ENCODE data around the gene ASTN2. TPM values are rescaled to one million over a fixed set of nuclear protein-coding genes. Genes with fewer than 3 reads are reported as not detected.
"Not testable (repeated sequence)": the region's sequence is repeated elsewhere in the genome, so short reads cannot be mapped to it uniquely, and the experiment has no call there.

ASTN2 gene
- total RNA-seq, 1 donor from 2014 or later = 2.8 TPM

- intact Hi-C loops (cut with micrococcal nuclease) = no loop called here
- H3K4me3 Mint-ChIP-seq = no peak overlapping the region
- H3K9me3 Mint-ChIP-seq = peaks cover 6% of the 10 kb centered on the region
- H3K27ac Mint-ChIP-seq = no peak overlapping the region
- no peaks in the 10 kb centered on the region for H3K36me3 Mint-ChIP-seq (ENCODE audit: low read depth)
- no peaks in the 10 kb centered on the region for H3K27me3 Mint-ChIP-seq
- no peaks in the 10 kb centered on the region for H3K4me1 Mint-ChIP-seq
- DNase-seq = no peak
These were observed 514.3 kb downstream of the ASTN2 start for GRCh38 chr9:116900543-116900942.

GRCh38 chr9:116900007-116900367 is 514.9 kb downstream of the ASTN2 start:
- intact Hi-C loops (cut with micrococcal nuclease) = no loop called here
- H3K4me1 Mint-ChIP-seq = no peaks in the 10 kb centered on the region

DNA sequence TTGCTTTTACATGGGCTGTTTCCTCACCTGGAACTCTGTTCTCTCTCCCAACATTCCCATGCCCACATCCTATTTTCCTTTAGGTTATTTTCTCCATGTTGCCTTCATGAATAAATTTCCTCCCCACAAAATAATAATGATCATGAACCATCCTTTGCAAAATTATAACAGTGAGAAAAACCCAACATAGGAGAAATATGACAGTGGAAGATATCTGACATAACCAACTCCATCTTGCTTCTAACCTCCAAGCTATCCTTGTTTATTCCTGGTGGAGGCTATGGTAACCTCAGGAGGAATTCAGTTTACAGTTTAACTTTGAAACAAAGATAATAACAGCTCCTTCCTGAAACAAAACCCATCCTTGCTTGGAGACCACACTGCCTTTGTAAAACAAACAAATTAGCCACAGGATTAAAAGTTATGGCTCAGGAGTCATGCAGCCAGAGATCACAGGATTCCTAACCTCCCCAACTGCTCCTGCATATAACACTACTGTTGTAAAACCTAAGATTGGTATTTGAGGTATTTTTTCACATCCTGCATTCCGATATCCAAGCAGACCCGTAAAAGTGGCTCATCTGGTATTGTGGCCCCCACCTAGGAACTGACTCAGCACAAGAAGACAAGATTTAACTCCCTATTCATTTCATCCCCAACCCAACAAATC is 515.4 kb downstream of the ASTN2 start:
- no peak overlapping the region for H3K4me3 Mint-ChIP-seq
- no peaks in the 10 kb centered on the region for H3K27me3 Mint-ChIP-seq
- no peak overlapping the region for H3K27ac Mint-ChIP-seq

More at GRCh38 chr9:116900007-116900367, 514.9 kb downstream of the ASTN2 start:
- Mint-ChIP-seq H3K4me3 (no peak overlapping the region), H3K9me3 (peaks cover 6% of the 10 kb centered on the region), H3K27me3 (no peaks in the 10 kb centered on the region), H3K36me3 (ENCODE audit: low read depth) (no peaks in the 10 kb centered on the region), H3K27ac (no peak overlapping the region)
- no peak for DNase-seq

DNA sequence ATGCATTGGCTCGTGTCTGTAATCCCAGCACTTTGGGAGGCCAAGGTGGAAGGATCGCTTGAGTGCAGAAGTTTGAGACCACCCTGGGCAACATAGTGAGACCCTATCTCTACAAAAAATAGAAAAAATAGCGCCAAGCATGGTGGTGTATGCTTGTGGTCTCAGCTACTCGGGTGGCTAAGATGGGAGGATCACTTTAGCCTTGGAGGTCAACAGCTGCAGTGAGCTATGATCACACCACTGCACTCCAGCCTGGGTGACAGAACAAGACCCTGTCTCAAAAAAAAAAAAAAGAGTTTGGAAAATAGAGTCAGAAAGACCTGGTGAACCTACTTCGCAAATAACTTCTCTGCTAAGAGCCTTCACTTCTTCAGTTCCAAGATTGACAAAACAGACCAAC is 516.7 kb downstream of the ASTN2 start:
- H3K27me3 Mint-ChIP-seq; H3K36me3 Mint-ChIP-seq (ENCODE audit: low read depth); H3K27ac Mint-ChIP-seq; H3K9me3 Mint-ChIP-seq; H3K4me3 Mint-ChIP-seq; intact Hi-C loops (cut with micrococcal nuclease); DNase-seq; H3K4me1 Mint-ChIP-seq: not testable (repeated sequence)

More for the DNA sequence above, 515.4 kb downstream of the ASTN2 start:
- intact Hi-C loops (cut with micrococcal nuclease) = no loop called here
- peaks cover 6% of the 10 kb centered on the region for H3K9me3 Mint-ChIP-seq
- DNase-seq = no peak
- H3K36me3 Mint-ChIP-seq (ENCODE audit: low read depth) = no peaks in the 10 kb centered on the region
- H3K4me1 Mint-ChIP-seq = no peaks in the 10 kb centered on the region

GRCh38 chr9:116897201-116897600 is 517.7 kb downstream of the ASTN2 start:
- Mint-ChIP-seq H3K27me3 (no peaks in the 10 kb centered on the region), H3K27ac (no peak overlapping the region), H3K4me3 (no peak overlapping the region), H3K9me3 (peaks cover 6% of the 10 kb centered on the region), H3K36me3 (ENCODE audit: low read depth) (no peaks in the 10 kb centered on the region), H3K4me1 (no peaks in the 10 kb centered on the region)
- intact Hi-C loops (cut with micrococcal nuclease) = no loop called here
- no peak for DNase-seq

DNA sequence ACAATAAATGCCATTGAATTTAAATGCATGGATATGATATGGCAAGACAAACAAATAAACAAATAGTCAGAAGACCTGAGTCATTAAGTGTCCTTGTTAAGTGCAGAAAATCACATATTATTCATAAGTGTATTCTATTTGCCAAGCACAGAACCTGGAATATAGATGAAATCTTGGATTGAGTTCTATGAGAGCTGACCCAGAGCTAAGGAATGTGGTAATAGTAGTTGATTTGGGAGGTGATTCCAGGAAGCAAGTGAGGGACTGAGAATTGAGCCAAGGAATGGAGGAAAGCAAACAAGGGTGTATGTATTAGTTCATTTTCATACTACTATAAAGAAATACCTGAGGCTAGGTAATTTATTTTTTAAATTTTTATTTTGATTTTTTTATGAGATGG is 518.9 kb downstream of the ASTN2 start:
- intact Hi-C loops (cut with micrococcal nuclease) = no loop called here
- no peaks in the 10 kb centered on the region for H3K4me1 Mint-ChIP-seq
- H3K27me3 Mint-ChIP-seq = no peaks in the 10 kb centered on the region
- H3K36me3 Mint-ChIP-seq (ENCODE audit: low read depth) = no peaks in the 10 kb centered on the region
- DNase-seq = no peak
- no peak overlapping the region for H3K4me3 Mint-ChIP-seq
- H3K27ac Mint-ChIP-seq = no peak overlapping the region
- H3K9me3 Mint-ChIP-seq = peaks cover 6% of the 10 kb centered on the region

DNA sequence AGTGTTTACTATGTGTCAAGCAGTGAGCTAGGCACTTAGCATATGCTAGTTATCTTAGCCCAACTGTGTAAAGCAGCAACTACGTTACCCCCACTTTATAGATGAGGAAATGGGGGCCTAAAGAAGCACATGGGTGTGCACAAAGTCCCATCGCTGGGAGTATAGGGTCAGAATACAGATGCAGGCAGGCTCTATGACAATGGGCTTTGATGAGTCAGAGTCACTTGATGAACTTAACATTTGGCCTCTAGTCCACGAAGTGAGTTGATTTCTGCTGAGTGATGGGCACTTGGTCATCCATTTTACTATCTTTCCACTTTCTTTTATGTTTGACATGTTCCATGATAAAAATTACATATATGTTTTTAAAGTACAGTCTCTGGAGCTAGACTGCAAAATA is 523.4 kb downstream of the ASTN2 start:
- no peak overlapping the region for H3K27ac Mint-ChIP-seq
- no peak for DNase-seq
- intact Hi-C loops (cut with micrococcal nuclease) = no loop called here
- no peaks in the 10 kb centered on the region for H3K36me3 Mint-ChIP-seq (ENCODE audit: low read depth)
- no peaks in the 10 kb centered on the region for H3K4me1 Mint-ChIP-seq
- H3K9me3 Mint-ChIP-seq = no peaks in the 10 kb centered on the region
- H3K27me3 Mint-ChIP-seq = no peaks in the 10 kb centered on the region
- H3K4me3 Mint-ChIP-seq = no peak overlapping the region

DNA sequence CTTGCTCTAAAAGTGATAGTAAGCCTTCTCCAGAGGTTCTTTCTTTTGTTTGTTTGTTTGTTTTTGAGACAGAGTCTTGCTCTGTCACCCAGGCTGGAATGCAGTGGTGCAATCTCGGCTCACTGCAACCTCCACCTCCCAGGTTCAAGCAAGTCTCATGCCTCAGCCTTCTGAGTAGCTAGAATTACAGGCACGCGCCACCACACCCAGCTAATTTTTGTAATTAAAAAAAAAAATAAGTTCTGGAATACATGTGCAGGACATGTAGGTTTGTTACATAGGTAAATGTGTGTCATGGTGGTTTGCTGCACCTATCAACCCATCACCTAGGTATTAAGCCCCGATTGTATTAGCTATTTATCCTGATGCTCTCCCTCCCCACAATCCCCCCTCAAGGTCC is 526.4 kb downstream of the ASTN2 start:
- H3K27ac Mint-ChIP-seq; H3K36me3 Mint-ChIP-seq (ENCODE audit: low read depth); DNase-seq; H3K27me3 Mint-ChIP-seq; H3K4me3 Mint-ChIP-seq; H3K9me3 Mint-ChIP-seq; H3K4me1 Mint-ChIP-seq; intact Hi-C loops (cut with micrococcal nuclease): not testable (repeated sequence)

DNA sequence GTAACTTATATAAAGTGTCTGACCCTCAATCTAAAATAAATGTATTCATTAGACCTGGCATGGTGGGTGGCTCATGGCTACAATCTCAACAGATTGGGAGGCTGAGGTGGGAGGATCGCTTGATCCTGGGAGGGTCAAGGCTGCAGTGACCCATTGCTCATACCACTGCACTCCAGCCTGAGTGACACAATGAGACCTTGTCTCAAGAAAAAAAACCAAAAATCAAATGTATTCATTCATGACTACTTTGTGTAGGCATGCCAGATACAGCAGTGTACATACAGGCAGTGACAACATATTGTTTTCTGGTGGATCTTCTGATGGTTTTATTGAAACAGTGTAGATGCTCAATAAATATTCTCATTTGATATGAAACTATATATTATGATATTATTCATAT is 526.8 kb downstream of the ASTN2 start:
- Mint-ChIP-seq H3K4me3 (no peak overlapping the region), H3K36me3 (ENCODE audit: low read depth) (no peaks in the 10 kb centered on the region), H3K27ac (no peak overlapping the region), H3K4me1 (no peaks in the 10 kb centered on the region), H3K9me3 (no peaks in the 10 kb centered on the region), H3K27me3 (no peaks in the 10 kb centered on the region)
- intact Hi-C loops (cut with micrococcal nuclease) = no loop called here
- no peak for DNase-seq

- Mint-ChIP-seq H3K27me3 (no peaks in the 10 kb centered on the region), H3K4me3 (no peak overlapping the region), H3K36me3 (ENCODE audit: low read depth) (no peaks in the 10 kb centered on the region), H3K27ac (no peak overlapping the region), H3K4me1 (no peaks in the 10 kb centered on the region), H3K9me3 (no peaks in the 10 kb centered on the region)
- intact Hi-C loops (cut with micrococcal nuclease) = no loop called here
- no peak for DNase-seq
These were observed 531.2 kb downstream of the ASTN2 start for GRCh38 chr9:116883676-116884075.

DNA sequence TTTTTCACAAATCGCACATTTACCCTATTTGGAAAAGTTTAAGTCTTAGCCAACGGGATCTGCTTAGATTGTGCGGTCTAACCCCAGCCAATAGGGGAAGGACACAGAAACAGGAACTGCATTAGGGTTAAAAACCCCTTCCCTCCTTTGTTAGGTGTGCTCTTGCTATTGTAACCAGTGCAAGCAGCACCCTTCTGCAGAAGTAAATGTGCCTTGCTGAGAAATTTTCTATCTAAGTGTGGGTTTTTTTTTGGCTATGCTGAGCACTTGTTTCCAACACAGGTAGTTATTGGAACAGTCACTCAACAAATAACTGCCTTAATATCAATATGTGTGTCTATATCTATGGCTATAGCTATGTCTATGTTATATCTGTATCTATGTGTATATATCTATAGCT is 537.8 kb downstream of the ASTN2 start:
- no peak overlapping the region for H3K4me3 Mint-ChIP-seq

GRCh38 chr9:116875576-116875975 is 539.3 kb downstream of the ASTN2 start:
- Mint-ChIP-seq H3K27me3 (no peaks in the 10 kb centered on the region), H3K27ac (no peak overlapping the region), H3K36me3 (ENCODE audit: low read depth) (no peaks in the 10 kb centered on the region), H3K4me3 (no peak overlapping the region), H3K4me1 (no peaks in the 10 kb centered on the region), H3K9me3 (peaks cover 4% of the 10 kb centered on the region)
- DNase-seq = no peak
- intact Hi-C loops (cut with micrococcal nuclease) = no loop called here

More for the DNA sequence above, 537.8 kb downstream of the ASTN2 start:
- intact Hi-C loops (cut with micrococcal nuclease) = no loop called here
- peaks cover 4% of the 10 kb centered on the region for H3K9me3 Mint-ChIP-seq
- H3K36me3 Mint-ChIP-seq (ENCODE audit: low read depth) = no peaks in the 10 kb centered on the region
- H3K4me1 Mint-ChIP-seq = no peaks in the 10 kb centered on the region
- H3K27ac Mint-ChIP-seq = no peak overlapping the region
- no peaks in the 10 kb centered on the region for H3K27me3 Mint-ChIP-seq
- no peak for DNase-seq

DNA sequence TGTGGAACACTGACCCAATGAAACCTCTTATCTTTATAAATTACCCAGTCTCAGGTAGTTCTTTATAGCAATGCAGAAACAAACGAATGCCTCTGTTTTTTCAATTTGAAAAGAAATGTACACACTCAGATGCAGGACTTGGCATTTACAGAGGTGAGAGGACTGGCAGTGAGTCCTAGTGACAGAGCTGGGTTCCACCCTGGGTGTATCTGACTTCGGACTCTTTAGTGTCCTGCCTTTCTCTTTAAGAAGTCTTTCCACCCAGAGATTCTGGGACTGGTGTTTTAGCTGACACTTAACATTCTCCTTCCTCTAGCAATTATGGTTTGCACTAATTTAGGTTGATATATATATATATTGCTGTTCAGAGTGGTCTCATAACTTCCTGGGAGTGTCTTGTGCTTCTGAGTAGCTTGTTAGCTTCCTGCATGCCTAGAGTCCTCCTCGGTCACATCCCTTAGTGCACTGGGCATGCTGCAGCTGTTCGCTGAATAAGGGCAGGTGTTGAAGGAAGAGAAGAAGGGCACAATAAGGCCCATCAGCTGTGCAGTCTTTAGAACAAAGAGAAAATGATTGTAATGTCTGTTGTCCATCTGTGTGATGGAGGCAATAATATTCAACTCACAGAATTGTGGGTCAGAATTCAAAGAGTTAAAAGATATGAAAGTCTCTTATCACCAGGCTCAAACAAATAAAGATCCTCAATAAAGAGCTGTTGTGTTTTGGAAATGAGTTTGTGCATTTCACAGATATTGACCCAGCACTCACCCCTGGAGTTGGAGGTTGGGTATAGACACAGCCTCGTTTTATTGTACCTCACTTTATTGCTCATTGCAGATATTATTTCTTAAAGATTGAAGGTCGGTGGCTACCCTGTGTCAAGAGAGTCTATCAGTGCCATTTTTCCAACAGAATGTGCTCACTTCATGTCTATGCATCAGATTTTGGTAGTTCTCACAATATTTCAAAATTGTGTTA is 540.6 kb downstream of the ASTN2 start:
- Mint-ChIP-seq H3K27me3 (no peaks in the 10 kb centered on the region), H3K4me1 (no peaks in the 10 kb centered on the region), H3K27ac (no peak overlapping the region), H3K36me3 (ENCODE audit: low read depth) (no peaks in the 10 kb centered on the region), H3K4me3 (no peak overlapping the region), H3K9me3 (peaks cover 4% of the 10 kb centered on the region)
- DNase-seq = no peak
- intact Hi-C loops (cut with micrococcal nuclease) = no loop called here

DNA sequence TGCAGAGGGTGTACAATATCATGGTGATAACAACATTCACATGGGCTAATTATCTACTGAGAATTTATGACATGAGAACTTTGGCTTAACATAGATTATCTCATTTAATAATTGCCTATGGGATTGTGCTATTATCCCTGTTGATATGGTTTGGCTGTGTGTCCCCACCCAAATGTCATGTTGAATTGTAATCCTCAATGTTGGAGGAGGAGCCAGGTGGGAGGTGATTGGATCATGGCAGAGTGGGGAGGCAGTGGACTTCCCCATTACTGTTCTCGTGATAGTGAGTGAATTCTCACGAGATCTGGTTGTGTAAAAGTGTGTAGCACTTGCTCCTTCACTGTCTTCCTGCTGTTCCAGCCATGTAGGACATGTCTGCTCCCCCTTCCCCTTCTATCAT is 541.4 kb downstream of the ASTN2 start:
- Mint-ChIP-seq H3K4me1 (no peaks in the 10 kb centered on the region), H3K36me3 (ENCODE audit: low read depth) (no peaks in the 10 kb centered on the region), H3K4me3 (no peak overlapping the region), H3K9me3 (peaks cover 4% of the 10 kb centered on the region), H3K27ac (no peak overlapping the region), H3K27me3 (no peaks in the 10 kb centered on the region)
- no peak for DNase-seq
- intact Hi-C loops (cut with micrococcal nuclease) = no loop called here
